ENCODE measurements around the gene AP1G2. TPM values are rescaled to one million over a fixed set of nuclear protein-coding genes. Genes with fewer than 3 reads are reported as not detected.
"Not testable (repeated sequence)": the region's sequence is repeated elsewhere in the genome, so short reads cannot be mapped to it uniquely, and the experiment has no call there.

Gene AP1G2
- total RNA-seq, 1 experiment from 2014 or later: 160 TPM

GRCh38 chr14:23538050-23538718 lies 29.4 kb downstream of the AP1G2 start:
- no peaks in the 10 kb centered on the region for H3K36me3 Mint-ChIP-seq (ENCODE audit: insufficient read depth, unreplicated experiment)
- H3K4me1 Mint-ChIP-seq (ENCODE audit: low read depth, unreplicated experiment): peaks cover 15% of the 10 kb centered on the region
- intact Hi-C loops (cut with micrococcal nuclease; ENCODE audit: unreplicated experiment): no loop called here
- no peaks in the 10 kb centered on the region for H3K27me3 Mint-ChIP-seq (ENCODE audit: insufficient read depth, unreplicated experiment)
- H3K9me3 Mint-ChIP-seq (ENCODE audit: unreplicated experiment): no peaks in the 10 kb centered on the region
- no peak for DNase-seq
- H3K36me3 ChIP-seq (ENCODE audit: control insufficient read depth, insufficient read depth, low read length): no peaks in the 10 kb centered on the region; the same call in 1 of the 2 replicates
- ChIA-PET POLR2A (no interaction called here), CTCF (interaction anchor here (0.5 to 1.4 kb wide), 3 partner anchors 10 to 155 kb away, joined by 3 to 4 read pairs (median 3); no protein-coding TSS in a partner anchor)
- no peak overlapping the region for H3K4me3 ChIP-seq (ENCODE audit: low read depth, low read length)
- H3K27ac Mint-ChIP-seq (ENCODE audit: unreplicated experiment): no peak overlapping the region
- H3K27me3 ChIP-seq (replicated peaks; ENCODE audit: control insufficient read depth, insufficient read depth, low read length): no peaks in the 10 kb centered on the region
- no peaks in the 10 kb centered on the region for H3K4me1 ChIP-seq
- H3K9me3 ChIP-seq: no peaks in the 10 kb centered on the region
- TF ChIP-seq CTCF (IDR thresholded peaks at IDR 0.05; ENCODE audit: insufficient read depth in 1 of 2, low read depth in 1 of 2, low read length in 1 of 2, severe bottlenecking in 1 of 2, unreplicated experiment in 1 of 2): no peak
- no TSS peak for BruUV-seq (replicated peaks)
- no peak overlapping the region for H3K4me3 Mint-ChIP-seq (ENCODE audit: unreplicated experiment)

- no peaks in the 10 kb centered on the region for H3K27me3 ChIP-seq (replicated peaks; ENCODE audit: control insufficient read depth, insufficient read depth, low read length)
- Mint-ChIP-seq H3K36me3 (ENCODE audit: insufficient read depth, unreplicated experiment) (no peaks in the 10 kb centered on the region), H3K4me3 (ENCODE audit: unreplicated experiment) (no peak overlapping the region), H3K27me3 (ENCODE audit: insufficient read depth, unreplicated experiment) (no peaks in the 10 kb centered on the region), H3K27ac (ENCODE audit: unreplicated experiment) (no peak overlapping the region), H3K9me3 (ENCODE audit: unreplicated experiment) (no peaks in the 10 kb centered on the region), H3K4me1 (ENCODE audit: low read depth, unreplicated experiment) (peaks cover 15% of the 10 kb centered on the region)
- intact Hi-C loops (cut with micrococcal nuclease; ENCODE audit: unreplicated experiment): no loop called here
- BruUV-seq (replicated peaks): no TSS peak
- H3K4me3 ChIP-seq (ENCODE audit: low read depth, low read length): no peak overlapping the region
- H3K36me3 ChIP-seq (ENCODE audit: control insufficient read depth, insufficient read depth, low read length): no peaks in the 10 kb centered on the region; the same call in 1 of the 2 replicates
- no peak for TF ChIP-seq CTCF (IDR thresholded peaks at IDR 0.05; ENCODE audit: insufficient read depth in 1 of 2, low read depth in 1 of 2, low read length in 1 of 2, severe bottlenecking in 1 of 2, unreplicated experiment in 1 of 2)
- no peaks in the 10 kb centered on the region for H3K4me1 ChIP-seq
- no peak for DNase-seq
- POLR2A ChIA-PET: no interaction called here
- H3K9me3 ChIP-seq: no peaks in the 10 kb centered on the region
- CTCF ChIA-PET: interaction anchor here (0.9 to 1.4 kb wide), 2 partner anchors 9 to 59 kb away, joined by 3 to 4 read pairs; no protein-coding TSS in a partner anchor
Observed at GRCh38 chr14:23537351-23538049, 30.1 kb downstream of the AP1G2 start.

- H3K4me1 ChIP-seq; intact Hi-C loops (cut with micrococcal nuclease; ENCODE audit: unreplicated experiment); H3K36me3 Mint-ChIP-seq (ENCODE audit: insufficient read depth, unreplicated experiment); POLR2A ChIA-PET; H3K36me3 ChIP-seq (ENCODE audit: control insufficient read depth, insufficient read depth, low read length); H3K4me3 Mint-ChIP-seq (ENCODE audit: unreplicated experiment); H3K9me3 ChIP-seq; H3K27me3 Mint-ChIP-seq (ENCODE audit: insufficient read depth, unreplicated experiment); H3K27me3 ChIP-seq (replicated peaks; ENCODE audit: control insufficient read depth, insufficient read depth, low read length); H3K4me3 ChIP-seq (ENCODE audit: low read depth, low read length); H3K27ac Mint-ChIP-seq (ENCODE audit: unreplicated experiment); H3K9me3 Mint-ChIP-seq (ENCODE audit: unreplicated experiment); BruUV-seq (replicated peaks); DNase-seq: not testable (repeated sequence)
- CTCF ChIA-PET: interaction anchor here (0.6 kb wide), 1 partner anchor 58 kb away, joined by 3 read pairs; no protein-coding TSS in a partner anchor
- H3K4me1 Mint-ChIP-seq (ENCODE audit: low read depth, unreplicated experiment): peaks cover 12% of the 10 kb centered on the region
Observed at GRCh38 chr14:23536906-23537305, 30.7 kb downstream of the AP1G2 start.

All from Caco-2 (cell line).